Skin epidermis (tissue), 12 donors: ENCODE measurements around the gene CAPZB.

ENCODE experiments used
- H3K27ac ChIP-seq, 21 experiments: fragments of 200-600 bp; sonication (generic) in 11 of 21; one replicate each; pipeline ENCODE4 v1.5.0; 2020; ENCODE audit warnings: mild to moderate bottlenecking in 3 of 21, inconsistent platforms in 2 of 21, moderate library complexity in 2 of 21
- H3K4me3 ChIP-seq, 7 experiments: fragments of 200-600 bp; sonication (generic) in 2 of 7; one replicate each; pipeline ENCODE4 v1.5.0; 2020; ENCODE audit warnings: inconsistent platforms in 2 of 7, mild to moderate bottlenecking in 2 of 7, moderate library complexity in 1 of 7

The CAPZB gene

GRCh38 chr1:19418503-19418971 lies 66.8 kb downstream of the CAPZB start:
- peak overlapping the region in 6 of 21 experiments; percentile 5 to 30 (median 12) for H3K27ac ChIP-seq

DNA sequence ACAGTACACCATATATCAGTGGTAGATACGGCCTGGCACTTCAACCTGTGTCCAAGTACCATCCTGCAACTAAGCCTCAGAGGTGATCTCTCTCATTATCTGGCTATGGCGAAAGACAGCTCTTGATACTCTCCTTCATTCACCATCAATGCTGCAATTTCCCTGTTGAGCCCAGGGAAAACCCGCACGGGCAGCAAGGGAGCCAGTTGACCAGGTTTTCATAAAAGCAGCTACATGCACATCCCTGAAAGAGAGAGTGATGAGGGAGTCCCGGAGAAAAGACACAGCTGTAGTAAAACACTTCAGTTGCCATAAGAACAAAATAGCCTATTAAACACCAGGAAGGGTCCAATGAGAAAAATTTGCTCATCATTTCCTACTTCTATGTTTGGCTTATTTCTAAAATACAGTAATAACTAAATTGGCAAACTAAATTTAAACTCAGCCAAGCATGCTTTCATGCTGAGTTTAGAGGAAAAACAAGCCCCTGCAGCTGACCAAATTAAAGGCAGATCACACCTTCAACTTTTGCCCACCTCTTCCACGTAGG lies 68.3 kb downstream of the CAPZB start:
- Histone ChIP-seq H3K27ac (peak overlapping the region in 6 of 21 experiments; percentile 10 to 60 (median 57)), H3K4me3 (no peak overlapping the region)

More at GRCh38 chr1:19418503-19418971, 66.8 kb downstream of the CAPZB start:
- no peak overlapping the region for H3K4me3 ChIP-seq

DNA sequence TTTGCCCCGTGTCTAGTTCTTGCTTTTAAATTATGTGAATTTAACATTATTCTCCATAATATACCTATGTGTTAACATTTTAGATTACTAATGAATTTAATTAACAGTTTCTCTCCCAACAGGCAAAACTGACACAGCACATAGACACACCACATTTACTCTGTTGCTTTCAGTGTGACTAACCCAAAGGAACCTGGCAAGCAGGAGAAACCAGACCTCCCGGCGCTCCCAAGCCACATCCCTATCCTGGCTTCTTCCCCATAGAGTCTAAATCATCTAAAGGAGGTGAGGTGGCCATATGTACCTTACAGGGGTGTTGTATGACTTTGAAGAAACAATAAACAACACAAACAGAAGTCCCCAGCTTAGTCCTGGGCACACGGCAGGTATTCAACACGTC lies 69.2 kb downstream of the CAPZB start:
- Histone ChIP-seq H3K27ac (peak overlapping the region in 16 of 21 experiments; percentile 9 to 67 (median 39)), H3K4me3 (no peak overlapping the region)

- peak overlapping the region in 16 of 21 experiments; percentile 13 to 69 (median 40) for H3K27ac ChIP-seq
- H3K4me3 ChIP-seq, result no peak overlapping the region
Observed at GRCh38 chr1:19414515-19415121, 70.7 kb downstream of the CAPZB start.

DNA sequence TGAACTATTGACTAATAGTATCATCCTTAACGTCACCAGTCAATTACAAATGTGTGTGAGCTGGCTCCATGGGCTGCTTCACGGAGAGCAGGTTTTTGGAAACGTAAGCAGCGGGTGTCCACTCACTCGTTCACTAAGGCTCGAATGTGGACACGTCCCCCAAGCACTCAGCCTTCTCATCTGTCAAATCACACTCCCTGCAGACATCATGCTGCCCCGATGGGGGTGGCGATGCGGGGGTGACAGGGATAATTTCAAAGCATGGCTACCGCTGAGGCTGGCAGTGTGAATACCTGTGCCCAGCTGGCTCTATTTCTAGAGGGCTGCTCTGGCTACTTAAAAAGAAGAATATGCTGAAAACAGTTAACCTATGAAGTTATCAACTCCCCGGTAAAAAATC lies 71.3 kb downstream of the CAPZB start:
- no peak overlapping the region for H3K4me3 ChIP-seq
- peak overlapping the region in 15 of 21 experiments; percentile 1 to 69 (median 42) for H3K27ac ChIP-seq

GRCh38 chr1:19412654-19413053 lies 72.7 kb downstream of the CAPZB start:
- peak overlapping the region in 6 of 21 experiments; percentile 1 to 50 (median 28) for H3K27ac ChIP-seq
- H3K4me3 ChIP-seq, result no peak overlapping the region

DNA sequence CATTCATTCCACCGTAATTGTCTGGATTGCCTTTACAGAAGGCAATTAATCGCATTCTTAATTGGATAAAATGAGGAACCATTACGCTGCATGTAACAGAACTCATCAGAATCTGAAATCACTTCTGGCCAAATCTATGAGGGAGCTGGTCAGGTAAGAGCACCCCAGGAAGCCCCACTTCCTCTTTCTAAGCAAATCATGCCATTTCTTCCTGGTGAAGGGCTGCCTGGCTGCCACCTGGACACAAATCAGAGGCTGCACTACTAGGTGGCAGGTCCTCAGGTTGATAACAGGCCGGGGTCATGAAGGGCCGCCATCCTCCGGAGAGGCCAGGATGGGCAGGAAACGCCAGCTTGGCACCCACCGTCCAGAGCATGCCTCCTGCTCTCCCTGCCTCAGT lies 73.7 kb downstream of the CAPZB start:
- Histone ChIP-seq H3K4me3 (no peak overlapping the region), H3K27ac (peak overlapping the region in 7 of 21 experiments; percentile 13 to 40 (median 31))

DNA sequence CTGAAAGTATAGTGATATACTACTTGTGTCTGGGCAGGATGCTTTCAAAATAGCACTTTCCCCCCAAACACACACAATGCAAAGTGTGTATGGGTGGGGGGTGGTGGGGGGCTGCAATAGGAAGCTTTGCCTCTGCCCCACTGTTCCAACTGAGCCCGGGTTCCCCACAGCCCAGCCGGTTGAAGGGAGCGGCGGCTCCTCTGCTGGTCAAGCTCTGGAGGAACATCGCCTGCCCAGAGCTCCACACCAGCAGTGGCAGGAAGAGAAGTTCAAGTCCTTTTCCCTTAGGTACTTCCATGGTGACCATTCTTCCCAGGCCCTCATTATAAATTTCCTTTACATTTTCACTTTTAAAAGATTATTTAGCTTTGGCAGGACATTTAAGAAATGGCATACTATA lies 74.9 kb downstream of the CAPZB start:
- Histone ChIP-seq H3K27ac (peak overlapping the region in 5 of 21 experiments; percentile 3 to 26 (median 10)), H3K4me3 (no peak overlapping the region)

- H3K27ac ChIP-seq, result peak overlapping the region in 3 of 21 experiments; percentile 3 to 26 (median 5)
Observed at GRCh38 chr1:19409477-19410341, 75.6 kb downstream of the CAPZB start.

DNA sequence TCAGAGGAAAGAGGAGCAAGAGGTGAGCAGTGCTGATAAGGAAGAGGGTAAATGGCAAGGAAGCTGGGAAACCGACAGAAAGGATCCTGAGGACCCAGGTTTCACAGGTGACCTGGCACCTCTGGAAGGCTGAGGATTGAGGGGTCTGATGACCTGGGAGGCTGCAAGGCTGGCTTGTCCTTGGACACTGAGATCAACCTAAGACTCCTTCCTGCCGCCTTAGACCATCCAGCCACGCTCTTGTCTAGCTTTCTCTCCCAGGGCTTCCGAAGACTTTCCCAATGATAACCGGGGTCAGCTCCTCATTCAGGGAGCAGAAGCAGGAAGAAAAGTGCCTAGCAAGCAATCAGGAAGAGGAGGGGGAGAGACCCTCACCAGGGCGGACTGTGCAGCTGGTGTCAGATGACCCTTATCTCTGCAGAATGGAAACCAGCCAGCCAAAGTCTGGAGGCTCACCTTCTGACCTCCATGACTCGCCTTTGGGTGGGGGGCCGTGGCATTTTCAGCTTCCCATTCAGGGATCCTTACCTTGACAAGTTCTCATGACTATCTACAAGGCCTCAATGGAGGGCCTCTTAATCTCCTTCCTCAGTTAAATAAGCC lies 77.7 kb downstream of the CAPZB start:
- H3K4me3 ChIP-seq, result no peak overlapping the region
- peak overlapping the region in 6 of 21 experiments; percentile 1 to 51 (median 6) for H3K27ac ChIP-seq

More at GRCh38 chr1:19409477-19410341, 75.6 kb downstream of the CAPZB start:
- H3K4me3 ChIP-seq, result no peak overlapping the region

DNA sequence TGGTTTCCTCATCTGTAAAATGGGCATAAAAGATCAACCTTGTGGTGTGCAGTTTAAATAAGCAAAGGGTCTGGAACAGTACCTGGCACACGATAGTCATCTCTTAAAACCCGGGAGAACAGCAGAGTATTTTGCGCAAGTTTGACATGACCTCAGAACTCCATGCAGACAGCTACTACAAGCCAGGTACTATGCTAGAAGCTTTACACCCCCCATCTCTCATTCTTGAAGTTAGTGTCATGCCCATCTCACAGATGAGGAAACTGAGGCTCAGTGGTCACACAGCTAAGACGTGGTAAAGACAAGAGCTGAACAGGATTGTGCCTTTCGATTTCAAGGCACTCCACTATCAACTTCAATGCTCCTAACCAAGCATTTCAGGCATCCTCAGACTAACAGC lies 78.7 kb downstream of the CAPZB start:
- H3K4me3 ChIP-seq, result no peak overlapping the region

GRCh38 chr1:19405761-19406487 lies 79.4 kb downstream of the CAPZB start:
- Histone ChIP-seq H3K27ac (peak overlapping the region in 15 of 21 experiments; percentile 2 to 75 (median 34)), H3K4me3 (no peak overlapping the region)

More for the DNA sequence above, 78.7 kb downstream of the CAPZB start:
- H3K27ac ChIP-seq, result peak overlapping the region in 7 of 21 experiments; percentile 18 to 75 (median 60)

GRCh38 chr1:19405195-19405760 lies 80.1 kb downstream of the CAPZB start:
- Histone ChIP-seq H3K4me3 (no peak overlapping the region), H3K27ac (peak overlapping the region in 14 of 21 experiments; percentile 3 to 73 (median 31))

- Histone ChIP-seq H3K4me3 (no peak overlapping the region), H3K27ac (peak overlapping the region in 12 of 21 experiments; percentile 3 to 73 (median 27))
Observed at GRCh38 chr1:19404748-19405147, 80.6 kb downstream of the CAPZB start.

DNA sequence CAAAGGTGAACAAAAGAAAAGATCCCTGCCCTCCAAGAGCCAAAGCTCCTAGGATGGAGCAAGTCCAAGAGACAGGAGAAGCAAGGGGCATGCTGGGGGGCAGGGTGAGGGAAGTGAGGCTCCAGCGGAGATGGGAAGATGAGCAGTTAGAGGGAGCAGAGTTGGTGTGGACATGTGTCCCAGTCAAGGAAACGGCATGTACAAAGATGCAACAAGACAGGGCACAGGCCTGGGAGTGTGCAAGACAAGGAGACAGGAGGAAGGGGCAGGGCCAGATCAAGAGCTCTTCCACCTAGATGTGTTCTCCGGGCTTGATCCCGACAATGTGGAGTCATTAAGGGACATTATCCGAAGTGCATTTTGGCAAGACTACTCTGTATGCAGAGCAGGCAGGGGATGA lies 82.1 kb downstream of the CAPZB start:
- H3K27ac ChIP-seq, result peak overlapping the region in 7 of 21 experiments; percentile 5 to 85 (median 44)
- no peak overlapping the region for H3K4me3 ChIP-seq

- peak overlapping the region in 11 of 21 experiments; percentile 2 to 85 (median 51) for H3K27ac ChIP-seq
Observed at GRCh38 chr1:19402031-19402813, 83.1 kb downstream of the CAPZB start.

GRCh38 chr1:19401535-19401889 lies 83.8 kb downstream of the CAPZB start:
- Histone ChIP-seq H3K27ac (peak overlapping the region in 12 of 21 experiments; percentile 2 to 85 (median 57)), H3K4me3 (no peak overlapping the region)

More at GRCh38 chr1:19402031-19402813, 83.1 kb downstream of the CAPZB start:
- H3K4me3 ChIP-seq, result no peak overlapping the region
